Right hindlimb (tissue), 1 donor: ENCODE results near the gene BFSP1.
A peak's percentile ranks its signal among the peaks of the same experiment; 100 is the strongest.

Experiments
- DNase-seq: peaks from one replicate; pipeline ENCODE4 v3.0.0-alpha.2; 2018

The BFSP1 gene

GRCh38 chr20:17530716-17531664 lies at the start of gene BFSP1:
Gene BFSP1 (minus strand): TSS chr20:17531379. CDS start chr20:17531329, 50 bp downstream.
- peak; percentile 78 for DNase-seq

- DNase-seq: no peak
Measured at GRCh38 chr20:17580895-17581294, 49.7 kb upstream of the BFSP1 start.

- DNase-seq: no peak
Measured at GRCh38 chr20:17579369-17580039, 48.3 kb upstream of the BFSP1 start.

GRCh38 chr20:17576215-17576614 lies 45.0 kb upstream of the BFSP1 start:
- no peak for DNase-seq

- no peak for DNase-seq
Measured at GRCh38 chr20:17573463-17573862, 42.3 kb upstream of the BFSP1 start.

- DNase-seq: no peak
Measured at GRCh38 chr20:17572034-17572638, 41.0 kb upstream of the BFSP1 start.

- no peak for DNase-seq
Measured at GRCh38 chr20:17571153-17571527, 40.0 kb upstream of the BFSP1 start.

GRCh38 chr20:17570347-17571152 lies 39.4 kb upstream of the BFSP1 start:
- DNase-seq: peak; percentile 82

GRCh38 chr20:17569616-17570346 lies 38.6 kb upstream of the BFSP1 start, which contains the start of gene DSTN:
Gene DSTN (plus strand): TSS chr20:17570075. CDS start chr20:17570209, 134 bp downstream.
- DNase-seq: peak; percentile 96

- peak; percentile 91 for DNase-seq
Measured at GRCh38 chr20:17568972-17569521, 37.9 kb upstream of the BFSP1 start.

GRCh38 chr20:17568045-17568788 lies 37.0 kb upstream of the BFSP1 start:
- no peak for DNase-seq

- DNase-seq: no peak
Measured at GRCh38 chr20:17566345-17566744, 35.2 kb upstream of the BFSP1 start.

GRCh38 chr20:17565169-17565845 lies 34.1 kb upstream of the BFSP1 start:
- DNase-seq: no peak

- DNase-seq: no peak
Measured at GRCh38 chr20:17562804-17563305, 31.7 kb upstream of the BFSP1 start.

- DNase-seq: no peak
Measured at GRCh38 chr20:17560344-17561074, 29.3 kb upstream of the BFSP1 start.

- DNase-seq: no peak
Measured at GRCh38 chr20:17559338-17559737, 28.2 kb upstream of the BFSP1 start.

- DNase-seq: no peak
Measured at GRCh38 chr20:17558941-17559304, 27.7 kb upstream of the BFSP1 start.

- DNase-seq: peak; percentile 86
Measured at GRCh38 chr20:17558154-17558940, 27.2 kb upstream of the BFSP1 start.

- no peak for DNase-seq
Measured at GRCh38 chr20:17557675-17558006, 26.5 kb upstream of the BFSP1 start.
